Vagina (tissue), 2 donors: ENCODE measurements around the gene BTBD3.

Experiments used
- CTCF ChIP-seq, 3 experiments: fragments of 450-650 bp in 2 of 3; fragments of 200-600 bp in 1 of 3; sonication (generic) in 1 of 3; IDR thresholded peaks; one replicate each; pipeline ENCODE4 v1.5.1; 2017 to 2019; ENCODE audit warnings: antibody characterized with exemption in 3 of 3, mild to moderate bottlenecking in 2 of 3, moderate library complexity in 2 of 3
- POLR2A ChIP-seq, 2 donors: fragments of 450-650 bp; IDR thresholded peaks; one replicate each; pipeline ENCODE4 v1.6.1; 2017; ENCODE audit warnings: antibody characterized with exemption in 2 of 2, mild to moderate bottlenecking in 2 of 2, moderate library complexity in 2 of 2
- POLR2AphosphoS5 ChIP-seq, 2 donors: sonication (generic); formaldehyde crosslinking; IDR thresholded peaks; one replicate each; pipeline ENCODE4 v1.9.0; 2017; ENCODE audit warnings: antibody characterized with exemption in 2 of 2, mild to moderate bottlenecking in 2 of 2, low read depth in 1 of 2; ENCODE audit not compliant: insufficient read depth in 1 of 2

- no peak for TF ChIP-seq POLR2AphosphoS5 (IDR thresholded peaks at IDR 0.05; ENCODE audit: insufficient read depth in 1 of 2, low read depth in 1 of 2)
- TF ChIP-seq CTCF (IDR thresholded peaks at IDR 0.05): no peak
- no peak for TF ChIP-seq POLR2A (IDR thresholded peaks at IDR 0.05)
These were observed 25.7 kb upstream of the BTBD3 start for GRCh38 chr20:11891776-11892545.
